ENCODE results near the gene STMP1.

STMP1 gene

GRCh38 chr7:135697276-135698049 lies 35.1 kb downstream of the STMP1 start:
- peak; percentile 44 for DNase-seq (ENCODE audit: low read depth, low spot score)

- DNase-seq (ENCODE audit: low read depth, low spot score), result peak; percentile 46
Measured at GRCh38 chr7:135704074-135704473, 41.8 kb downstream of the STMP1 start.

- no peak for DNase-seq (ENCODE audit: low read depth, low spot score)
Measured at GRCh38 chr7:135704698-135705097, 42.4 kb downstream of the STMP1 start.

DNA sequence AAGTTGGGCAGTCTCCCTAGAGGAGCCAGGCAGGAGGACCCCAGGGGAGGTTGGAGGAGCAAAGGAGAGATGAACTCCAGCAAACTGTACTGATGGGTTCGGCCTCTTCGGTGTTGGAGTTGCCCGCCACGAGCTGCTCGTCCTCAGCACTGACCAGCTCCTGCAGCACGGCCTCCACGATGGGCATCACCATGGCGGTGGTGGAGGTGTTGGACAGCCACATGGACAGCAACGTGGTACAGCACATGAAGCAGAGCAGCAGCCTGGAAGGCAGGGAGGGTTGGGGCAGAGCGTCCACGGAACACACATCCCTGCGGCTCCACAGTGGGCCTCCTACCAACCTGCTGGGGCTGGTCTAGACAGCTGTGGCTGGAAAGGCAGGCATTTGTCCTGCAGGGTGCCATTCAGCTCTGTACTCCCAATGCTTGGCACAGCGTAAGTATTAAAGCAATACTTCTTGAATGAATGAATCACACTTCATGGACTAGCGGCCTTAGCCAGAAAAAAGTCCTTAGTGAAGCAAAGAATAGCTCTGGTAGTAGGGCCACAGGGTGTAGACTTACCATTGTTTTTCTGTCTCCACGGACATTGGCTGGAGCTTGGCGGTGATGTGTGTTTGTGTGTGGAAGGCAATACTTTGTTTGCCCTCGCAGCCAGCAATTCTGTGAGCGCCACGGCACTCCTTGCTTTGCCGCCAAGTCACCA lies 43.9 kb downstream of the STMP1 start:
- no peak for DNase-seq (ENCODE audit: low read depth, low spot score)

DNA sequence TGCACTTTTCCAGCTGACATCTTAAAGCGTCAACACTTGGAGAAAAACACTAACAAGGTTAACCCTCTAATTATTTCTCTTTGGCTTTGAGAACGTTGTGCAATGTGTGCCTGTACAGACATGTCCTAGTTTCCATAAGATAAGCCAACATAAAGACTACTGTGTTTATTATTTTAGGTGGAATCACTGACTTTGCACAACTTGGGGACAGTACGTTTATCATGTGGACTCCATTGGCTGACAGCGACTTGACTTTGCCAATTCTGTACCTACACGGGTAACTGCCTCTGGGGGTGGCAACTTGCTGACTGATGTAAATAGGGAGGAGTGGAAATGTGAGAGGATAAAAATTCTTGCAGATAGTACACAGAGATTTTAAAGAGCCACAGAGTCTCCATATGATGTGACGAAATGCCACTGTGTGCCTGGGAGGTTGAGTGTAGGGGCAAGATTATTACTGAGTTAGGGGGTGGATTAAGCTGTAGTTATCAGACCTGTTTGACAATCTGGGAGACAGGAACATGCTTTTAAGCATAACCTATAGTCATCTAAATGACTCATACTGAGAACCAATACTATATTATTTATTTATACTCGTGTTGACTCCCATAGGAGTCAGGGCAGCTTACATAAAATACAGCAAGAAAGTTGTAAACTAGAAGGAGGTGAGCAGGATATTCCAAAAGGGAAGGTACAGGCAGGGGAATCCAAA lies 44.7 kb downstream of the STMP1 start:
- DNase-seq (ENCODE audit: low read depth, low spot score), result no peak

DNA sequence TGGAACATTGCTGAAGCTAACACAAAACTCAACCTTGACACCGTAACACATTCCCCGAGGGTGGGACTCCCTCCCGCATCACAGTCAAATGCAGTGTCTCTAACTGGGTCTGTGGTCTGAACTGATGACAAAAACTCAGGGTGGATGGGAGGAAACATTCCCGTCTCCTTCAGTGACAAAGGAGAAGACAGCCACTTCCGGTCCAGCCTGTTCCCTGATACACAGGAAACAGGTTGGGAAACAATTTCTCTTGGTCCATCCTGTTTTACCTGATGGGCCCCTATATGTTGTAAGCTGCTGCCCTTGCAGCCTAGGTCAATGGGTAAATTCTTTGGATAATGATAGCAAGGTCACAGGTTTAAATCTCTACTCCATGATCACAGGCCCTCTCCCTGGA lies 45.3 kb downstream of the STMP1 start:
- DNase-seq (ENCODE audit: low read depth, low spot score), result peak; percentile 78

DNA sequence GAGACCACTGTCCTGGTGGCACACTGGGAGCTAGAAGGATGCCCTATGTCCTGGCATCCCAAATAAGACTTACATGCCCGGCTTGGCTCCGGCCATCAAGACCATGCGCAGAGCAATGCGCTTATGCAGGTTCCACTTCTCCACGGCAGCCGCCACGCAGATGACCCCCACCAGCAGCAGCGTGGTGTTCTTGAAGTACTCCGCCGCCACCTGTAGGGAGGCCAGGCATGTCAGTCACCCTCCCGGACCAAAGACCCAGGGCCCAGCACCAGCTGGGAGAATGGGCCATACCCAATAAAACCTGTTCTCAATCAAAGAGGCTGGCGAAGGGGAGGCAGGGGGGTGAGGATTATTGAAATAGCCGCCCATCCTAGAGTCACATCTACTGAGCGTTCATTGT lies 45.7 kb downstream of the STMP1 start:
- peak; percentile 47 for DNase-seq (ENCODE audit: low read depth, low spot score)

DNA sequence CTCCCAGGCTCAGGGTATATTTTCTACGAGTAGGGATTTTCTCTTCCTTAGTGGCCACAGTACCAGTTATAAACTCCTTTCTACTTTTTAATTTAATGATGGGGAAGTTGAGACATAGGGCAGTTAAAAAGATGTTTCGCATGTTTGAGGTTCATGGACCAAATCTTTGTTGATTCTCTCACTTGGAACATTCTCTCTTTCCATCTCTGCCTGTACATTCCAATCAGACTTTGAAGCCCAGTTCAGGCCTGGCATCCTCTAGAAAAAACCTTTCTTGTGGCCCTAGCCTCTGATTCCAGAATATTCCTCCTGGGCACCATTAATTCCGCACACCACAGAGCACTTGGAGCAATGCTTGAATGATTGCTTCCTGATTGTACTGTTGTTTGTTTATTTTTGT lies 47.2 kb downstream of the STMP1 start:
- DNase-seq (ENCODE audit: low read depth, low spot score), result no peak

GRCh38 chr7:135710417-135711138 lies 48.3 kb downstream of the STMP1 start:
- DNase-seq (ENCODE audit: low read depth, low spot score), result no peak

- DNase-seq (ENCODE audit: low read depth, low spot score), result no peak
Measured at GRCh38 chr7:135711139-135711469, 48.8 kb downstream of the STMP1 start.

DNA sequence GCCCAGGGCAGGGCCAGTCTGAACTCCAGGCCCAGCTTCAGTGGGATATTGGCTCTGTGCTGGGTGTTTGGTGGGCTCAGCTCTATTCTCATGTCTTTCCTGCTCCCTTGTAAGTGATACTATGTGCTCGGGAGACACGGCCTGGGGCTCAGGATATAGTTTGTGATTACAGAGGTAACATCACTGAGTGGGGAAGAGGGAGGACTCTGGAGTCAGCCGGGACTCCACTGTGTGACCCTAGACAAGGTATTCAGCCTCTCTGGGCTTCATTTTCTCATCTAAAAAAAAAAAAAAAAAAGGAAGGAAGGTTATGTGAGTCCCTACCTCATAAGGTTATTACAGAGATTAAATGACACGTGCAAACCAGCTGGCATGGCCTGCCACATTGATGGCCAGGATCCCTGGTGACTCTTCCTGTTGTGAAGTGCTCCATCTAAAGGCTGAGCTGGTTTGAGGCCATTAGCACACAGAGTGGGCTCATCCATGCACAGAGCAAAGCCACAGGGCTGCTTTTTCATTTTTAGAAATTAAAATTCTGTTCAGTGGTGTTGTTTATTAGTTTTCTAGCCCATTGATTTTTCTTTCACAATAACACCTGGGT lies 50.0 kb downstream of the STMP1 start:
- DNase-seq (ENCODE audit: low read depth, low spot score), result no peak

DNA sequence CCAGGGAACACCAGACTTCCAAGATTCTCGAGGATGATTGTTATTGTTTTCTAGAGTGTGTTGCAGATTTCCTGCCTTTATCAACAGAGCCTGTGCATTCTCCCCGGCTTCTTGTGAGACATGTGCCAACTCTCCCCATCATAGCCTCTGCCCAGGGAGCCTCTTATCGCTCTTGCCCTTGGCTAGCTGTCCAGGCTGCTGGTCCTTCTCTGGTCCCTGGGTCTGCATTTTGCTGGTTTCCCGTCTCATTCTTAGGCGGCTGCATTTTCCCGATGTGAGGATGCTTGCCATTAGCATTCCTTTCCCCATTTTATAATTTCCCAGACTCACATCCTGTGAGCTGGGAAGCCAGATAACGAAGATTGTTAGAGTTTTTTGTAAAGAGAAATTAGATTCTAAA lies 50.5 kb downstream of the STMP1 start:
- no peak for DNase-seq (ENCODE audit: low read depth, low spot score)

DNA sequence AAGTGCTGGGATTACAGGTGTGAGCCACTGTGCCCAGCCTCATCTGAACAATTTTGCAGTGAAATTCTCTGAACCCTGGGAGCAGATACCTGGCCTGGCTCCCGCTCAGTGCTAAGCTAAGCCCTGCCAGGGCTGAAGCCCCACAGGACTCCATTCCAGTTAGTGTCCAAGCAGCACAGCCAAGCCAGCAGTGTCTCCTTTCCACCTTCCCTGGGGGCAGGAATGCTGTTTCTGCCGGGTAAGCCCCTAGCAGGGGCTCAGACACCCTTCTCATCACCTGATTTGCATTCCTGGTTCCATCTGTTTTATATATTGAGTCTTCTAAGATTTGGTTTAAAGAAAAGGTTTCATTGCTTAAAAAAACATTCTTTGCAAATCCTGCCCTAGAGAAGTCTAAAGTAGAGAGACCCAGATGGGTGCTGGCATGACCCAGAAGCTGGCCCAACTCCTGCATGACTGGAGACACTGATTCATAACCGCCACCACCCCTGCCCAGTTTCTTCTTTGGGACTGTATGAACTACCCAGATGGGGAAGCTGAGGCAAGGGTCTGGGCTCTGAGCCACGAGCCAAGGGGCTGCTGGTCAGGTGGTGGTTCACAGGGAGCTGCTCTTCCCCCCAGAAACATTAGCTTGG lies 51.6 kb downstream of the STMP1 start:
- DNase-seq (ENCODE audit: low read depth, low spot score), result peak; percentile 88

GRCh38 chr7:135714534-135715009 lies 52.3 kb downstream of the STMP1 start:
- DNase-seq (ENCODE audit: low read depth, low spot score), result peak; percentile 95

- no peak for DNase-seq (ENCODE audit: low read depth, low spot score)
Measured at GRCh38 chr7:135715055-135715522, 52.8 kb downstream of the STMP1 start.

DNA sequence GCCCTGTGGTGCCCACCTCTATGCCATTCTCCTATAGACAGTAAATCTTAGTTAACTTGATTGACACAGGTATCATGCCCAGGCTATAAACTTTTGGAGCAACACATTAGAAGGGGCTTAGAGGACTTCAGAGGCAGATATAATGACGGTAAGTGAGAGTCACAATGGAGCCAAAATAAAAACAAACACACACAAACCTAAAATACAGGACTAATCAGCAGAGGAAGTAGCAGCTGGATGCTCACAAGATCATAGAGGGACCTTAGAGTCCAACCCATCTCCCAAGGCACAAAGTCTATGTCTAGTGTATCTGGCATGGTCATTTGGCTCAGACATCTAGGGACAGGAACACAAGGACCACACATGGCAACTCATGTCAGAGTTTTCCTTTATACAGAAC lies 53.4 kb downstream of the STMP1 start:
- DNase-seq (ENCODE audit: low read depth, low spot score), result no peak

GRCh38 chr7:135716677-135717238 lies 54.4 kb downstream of the STMP1 start:
- DNase-seq (ENCODE audit: low read depth, low spot score), result no peak

- DNase-seq (ENCODE audit: low read depth, low spot score), result no peak
Measured at GRCh38 chr7:135717693-135718092, 55.4 kb downstream of the STMP1 start.

GRCh38 chr7:135718219-135718618 lies 55.9 kb downstream of the STMP1 start:
- DNase-seq (ENCODE audit: low read depth, low spot score), result no peak

- no peak for DNase-seq (ENCODE audit: low read depth, low spot score)
Measured at GRCh38 chr7:135718794-135719437, 56.6 kb downstream of the STMP1 start.

Measured in ELF-1 (cell line).